ENCODE measurements around the gene SDK1. TPM values are rescaled to one million over a fixed set of nuclear protein-coding genes. Genes with fewer than 3 reads are reported as not detected.

SDK1 gene
- total RNA-seq, 1 experiment from 2014 or later: 7.1 TPM

DNA sequence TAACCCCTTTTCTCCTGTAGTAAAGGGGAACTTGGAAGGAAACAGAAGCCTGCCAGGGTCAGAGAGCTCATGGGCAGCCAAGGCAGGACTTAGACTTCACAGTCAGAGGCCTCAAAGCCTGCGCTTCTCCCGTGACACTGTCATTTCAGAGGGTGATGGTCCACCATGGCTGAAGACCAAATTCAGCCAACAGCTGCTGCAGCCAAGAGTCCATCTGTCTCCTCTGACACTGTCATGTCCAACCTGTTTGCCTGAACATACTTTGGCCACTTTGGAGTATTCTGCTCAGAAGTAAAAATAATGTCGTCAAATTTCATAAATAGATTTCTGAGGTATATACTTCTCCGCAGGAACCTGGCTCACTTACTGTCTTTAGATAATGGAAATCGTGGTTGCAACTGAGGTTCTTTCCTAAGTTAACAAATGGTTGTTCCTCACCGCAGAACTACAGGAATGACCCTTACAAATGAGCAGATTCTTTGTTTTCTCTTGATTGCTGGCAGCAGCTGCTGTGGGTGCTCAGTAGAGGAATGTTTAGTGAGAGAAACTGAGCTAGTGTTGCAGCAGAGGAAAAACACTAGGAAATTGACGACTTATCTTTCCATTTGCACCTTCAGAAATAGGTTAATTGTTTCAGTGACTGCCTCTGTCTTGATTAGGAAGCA is 626.5 kb downstream of the SDK1 start:
- no peaks in the 10 kb centered on the region for H3K27me3 ChIP-seq (replicated peaks; ENCODE audit: control insufficient read depth, insufficient read depth, low read length)
- POLR2A ChIA-PET: no interaction called here

GRCh38 chr7:3928727-3929515 is 627.9 kb downstream of the SDK1 start:
- Mint-ChIP-seq H3K36me3 (ENCODE audit: insufficient read depth, unreplicated experiment) (no peaks in the 10 kb centered on the region), H3K4me3 (ENCODE audit: unreplicated experiment) (no peak overlapping the region), H3K9me3 (ENCODE audit: unreplicated experiment) (no peaks in the 10 kb centered on the region), H3K4me1 (ENCODE audit: low read depth, unreplicated experiment) (no peaks in the 10 kb centered on the region), H3K27me3 (ENCODE audit: insufficient read depth, unreplicated experiment) (no peaks in the 10 kb centered on the region), H3K27ac (ENCODE audit: unreplicated experiment) (no peak overlapping the region)
- H3K9me3 ChIP-seq: no peaks in the 10 kb centered on the region
- no peak for TF ChIP-seq CTCF (IDR thresholded peaks at IDR 0.05; ENCODE audit: insufficient read depth in 1 of 2, low read depth in 1 of 2, low read length in 1 of 2, severe bottlenecking in 1 of 2, unreplicated experiment in 1 of 2)
- H3K4me1 ChIP-seq: no peaks in the 10 kb centered on the region
- ChIA-PET POLR2A (no interaction called here), CTCF (no interaction called here)
- H3K27me3 ChIP-seq (replicated peaks; ENCODE audit: control insufficient read depth, insufficient read depth, low read length): no peaks in the 10 kb centered on the region
- no TSS peak for BruUV-seq (replicated peaks)
- H3K36me3 ChIP-seq (ENCODE audit: control insufficient read depth, insufficient read depth, low read length): no peaks in the 10 kb centered on the region
- intact Hi-C loops (cut with micrococcal nuclease; ENCODE audit: unreplicated experiment): no loop called here
- no peak overlapping the region for H3K4me3 ChIP-seq (ENCODE audit: low read depth, low read length)
- DNase-seq: no peak

More for the DNA sequence above, 626.5 kb downstream of the SDK1 start:
- no peaks in the 10 kb centered on the region for H3K9me3 Mint-ChIP-seq (ENCODE audit: unreplicated experiment)
- TF ChIP-seq CTCF (IDR thresholded peaks at IDR 0.05; ENCODE audit: insufficient read depth in 1 of 2, low read depth in 1 of 2, low read length in 1 of 2, severe bottlenecking in 1 of 2, unreplicated experiment in 1 of 2): no peak
- H3K36me3 ChIP-seq (ENCODE audit: control insufficient read depth, insufficient read depth, low read length): no peaks in the 10 kb centered on the region
- H3K4me3 ChIP-seq (ENCODE audit: low read depth, low read length): no peak overlapping the region
- no peaks in the 10 kb centered on the region for H3K4me1 Mint-ChIP-seq (ENCODE audit: low read depth, unreplicated experiment)
- BruUV-seq (replicated peaks): no TSS peak
- H3K36me3 Mint-ChIP-seq (ENCODE audit: insufficient read depth, unreplicated experiment): no peaks in the 10 kb centered on the region
- no peak for DNase-seq
- CTCF ChIA-PET: no interaction called here
- no peak overlapping the region for H3K27ac Mint-ChIP-seq (ENCODE audit: unreplicated experiment)
- H3K27me3 Mint-ChIP-seq (ENCODE audit: insufficient read depth, unreplicated experiment): no peaks in the 10 kb centered on the region
- intact Hi-C loops (cut with micrococcal nuclease; ENCODE audit: unreplicated experiment): no loop called here
- no peak overlapping the region for H3K4me3 Mint-ChIP-seq (ENCODE audit: unreplicated experiment)
- no peaks in the 10 kb centered on the region for H3K4me1 ChIP-seq
- H3K9me3 ChIP-seq: no peaks in the 10 kb centered on the region

DNA sequence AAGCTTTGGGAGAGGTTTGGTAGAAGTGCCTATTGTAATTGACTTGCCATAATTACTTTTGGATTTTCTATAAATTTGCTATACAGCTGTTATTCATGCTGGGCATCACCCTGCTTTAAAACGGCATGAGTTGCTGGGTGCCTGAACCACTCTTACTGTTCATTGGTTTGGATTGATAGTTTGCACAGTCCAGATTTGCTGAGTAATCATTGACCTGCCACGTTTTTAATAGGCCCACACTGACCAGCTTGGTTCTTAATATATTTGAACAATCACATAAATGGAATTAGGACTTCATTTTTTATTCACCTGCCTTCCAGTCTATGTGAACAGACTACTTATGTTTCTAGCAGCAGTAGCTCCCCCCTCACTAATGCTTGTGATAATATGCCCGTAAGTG is 630.8 kb downstream of the SDK1 start:
- H3K4me1 Mint-ChIP-seq (ENCODE audit: low read depth, unreplicated experiment): no peaks in the 10 kb centered on the region
- POLR2A ChIA-PET: no interaction called here
- no peaks in the 10 kb centered on the region for H3K27me3 ChIP-seq (replicated peaks; ENCODE audit: control insufficient read depth, insufficient read depth, low read length)

More for the DNA sequence above, 630.8 kb downstream of the SDK1 start:
- TF ChIP-seq CTCF (IDR thresholded peaks at IDR 0.05; ENCODE audit: insufficient read depth in 1 of 2, low read depth in 1 of 2, low read length in 1 of 2, severe bottlenecking in 1 of 2, unreplicated experiment in 1 of 2): no peak
- no peak for DNase-seq
- Histone ChIP-seq H3K4me1 (no peaks in the 10 kb centered on the region), H3K36me3 (ENCODE audit: control insufficient read depth, insufficient read depth, low read length) (no peaks in the 10 kb centered on the region), H3K4me3 (ENCODE audit: low read depth, low read length) (no peak overlapping the region), H3K9me3 (no peaks in the 10 kb centered on the region)
- Mint-ChIP-seq H3K27ac (ENCODE audit: unreplicated experiment) (no peak overlapping the region), H3K27me3 (ENCODE audit: insufficient read depth, unreplicated experiment) (no peaks in the 10 kb centered on the region), H3K36me3 (ENCODE audit: insufficient read depth, unreplicated experiment) (no peaks in the 10 kb centered on the region), H3K9me3 (ENCODE audit: unreplicated experiment) (peaks cover 8% of the 10 kb centered on the region), H3K4me3 (ENCODE audit: unreplicated experiment) (no peak overlapping the region)
- CTCF ChIA-PET: no interaction called here
- intact Hi-C loops (cut with micrococcal nuclease; ENCODE audit: unreplicated experiment): no loop called here
- BruUV-seq (replicated peaks): no TSS peak

Measured in Caco-2 (cell line).